ENCODE measurements around the gene PAPOLB.

DNA sequence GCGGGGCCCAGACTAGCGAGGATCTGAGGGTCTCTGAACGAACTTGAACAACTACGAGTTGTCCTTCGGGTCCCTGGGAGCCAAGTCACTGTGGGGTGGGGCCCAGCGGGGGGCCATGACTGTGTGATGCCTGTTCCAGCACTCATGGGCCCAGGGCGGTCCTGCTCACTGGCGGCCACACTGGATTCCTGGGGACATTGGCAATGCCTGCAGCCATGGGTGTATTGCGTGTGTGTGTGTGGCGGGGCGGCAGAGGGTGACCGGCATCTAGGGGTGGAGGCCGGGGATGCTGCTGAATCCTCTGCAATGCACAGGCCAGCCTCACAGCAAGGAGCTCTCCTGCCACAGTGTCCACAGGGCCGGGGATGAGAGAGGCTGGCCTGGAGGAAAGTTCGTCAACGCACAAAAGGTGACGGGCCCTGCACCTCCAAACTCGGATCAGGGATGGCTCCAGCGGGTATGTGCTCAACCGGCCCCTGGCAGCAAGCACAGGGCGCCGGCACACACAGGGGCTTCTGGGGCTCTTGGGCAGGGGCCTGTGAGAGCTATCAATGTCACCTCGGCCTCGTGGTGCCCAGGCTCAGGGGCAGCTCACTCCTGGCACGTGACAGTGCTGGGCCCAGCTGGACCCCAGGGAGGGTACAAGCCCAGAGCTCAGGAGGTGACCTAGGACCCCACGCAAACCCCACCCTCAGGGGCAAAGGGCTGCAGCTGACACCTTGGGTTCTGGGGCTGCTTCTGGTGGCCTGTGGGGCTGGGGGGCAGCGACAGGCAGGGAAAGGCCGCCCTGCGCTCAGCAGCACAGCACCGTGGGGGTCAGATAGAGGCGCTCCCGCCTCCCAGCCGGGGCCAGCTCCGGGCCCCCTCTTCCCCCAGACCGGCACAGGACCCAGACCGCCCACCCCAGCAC lies 27.9 kb downstream of the PAPOLB start:
- TF ChIP-seq, protein P1, sequence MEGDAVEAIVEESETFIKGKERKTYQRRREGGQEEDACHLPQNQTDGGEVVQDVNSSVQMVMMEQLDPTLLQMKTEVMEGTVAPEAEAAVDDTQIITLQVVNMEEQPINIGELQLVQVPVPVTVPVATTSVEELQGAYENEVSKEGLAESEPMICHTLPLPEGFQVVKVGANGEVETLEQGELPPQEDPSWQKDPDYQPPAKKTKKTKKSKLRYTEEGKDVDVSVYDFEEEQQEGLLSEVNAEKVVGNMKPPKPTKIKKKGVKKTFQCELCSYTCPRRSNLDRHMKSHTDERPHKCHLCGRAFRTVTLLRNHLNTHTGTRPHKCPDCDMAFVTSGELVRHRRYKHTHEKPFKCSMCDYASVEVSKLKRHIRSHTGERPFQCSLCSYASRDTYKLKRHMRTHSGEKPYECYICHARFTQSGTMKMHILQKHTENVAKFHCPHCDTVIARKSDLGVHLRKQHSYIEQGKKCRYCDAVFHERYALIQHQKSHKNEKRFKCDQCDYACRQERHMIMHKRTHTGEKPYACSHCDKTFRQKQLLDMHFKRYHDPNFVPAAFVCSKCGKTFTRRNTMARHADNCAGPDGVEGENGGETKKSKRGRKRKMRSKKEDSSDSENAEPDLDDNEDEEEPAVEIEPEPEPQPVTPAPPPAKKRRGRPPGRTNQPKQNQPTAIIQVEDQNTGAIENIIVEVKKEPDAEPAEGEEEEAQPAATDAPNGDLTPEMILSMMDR (IDR thresholded peaks at IDR 0.05; ENCODE audit: extremely low read depth in 1 of 2, insufficient read depth in 1 of 2, low read depth in 1 of 2, low read length in 2 of 2): no peak
- TF ChIP-seq GATA2 (IDR thresholded peaks at IDR 0.05; ENCODE audit: insufficient read depth, insufficient read length, low read depth, low read length) (no peak), POLR2A (IDR thresholded peaks at IDR 0.05; ENCODE audit: low read depth, low read length) (no peak), EZH2 (IDR thresholded peaks at IDR 0.05; ENCODE audit: borderline replicate concordance, low read depth, low read length, severe bottlenecking) (no peak), POLR2AphosphoS5 (IDR thresholded peaks at IDR 0.05; ENCODE audit: insufficient read depth, low read depth, low read length) (no peak), MYC (IDR thresholded peaks at IDR 0.05; ENCODE audit: low read depth, low read length) (no peak), FOS (IDR thresholded peaks at IDR 0.05; ENCODE audit: borderline replicate concordance, insufficient read depth, low read length) (no peak)
- TF ChIP-seq, protein P2, sequence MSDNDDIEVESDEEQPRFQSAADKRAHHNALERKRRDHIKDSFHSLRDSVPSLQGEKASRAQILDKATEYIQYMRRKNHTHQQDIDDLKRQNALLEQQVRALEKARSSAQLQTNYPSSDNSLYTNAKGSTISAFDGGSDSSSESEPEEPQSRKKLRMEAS (IDR thresholded peaks at IDR 0.05; ENCODE audit: insufficient read depth, insufficient read length): no peak
